Choroid plexus epithelial cell (primary cell): ENCODE results near the gene NBEAL2.

ENCODE experiments used
- DNase-seq: peaks from one replicate; pipeline ENCODE4 v3.0.0-alpha.2; 2010; ENCODE audit warnings: low read depth
- H3K4me3 ChIP-seq: 2 replicates; pipeline ENCODE4 v1.5.1; 2011; ENCODE audit warnings: low read depth, mild to moderate bottlenecking, control low read depth, low read length, moderate library complexity
- CTCF ChIP-seq: conservative IDR thresholded peaks from 2 replicates; pipeline ENCODE4 v1.5.1; 2011; ENCODE audit warnings: low read depth, mild to moderate bottlenecking, control low read depth, inconsistent platforms, low read length, moderate library complexity

Gene NBEAL2

DNA sequence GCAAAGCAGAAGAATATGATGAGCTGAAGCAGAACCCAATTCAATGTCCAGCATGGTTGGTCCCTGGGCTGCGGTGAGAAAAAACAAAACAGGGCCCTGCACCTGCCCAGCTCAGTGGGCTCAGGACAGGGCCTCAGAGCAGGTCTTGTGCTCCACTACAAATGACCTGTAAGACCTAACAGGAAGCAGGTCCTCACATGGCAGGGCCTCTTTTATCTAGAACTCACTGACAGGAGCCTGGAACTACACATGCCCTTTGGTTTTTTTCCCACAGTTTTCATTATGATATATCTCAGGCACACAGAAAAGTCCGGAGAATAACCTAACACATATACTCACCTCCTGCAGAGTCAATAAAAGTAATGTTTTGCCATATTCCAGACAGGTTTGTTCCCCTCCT, 41.3 kb upstream of the NBEAL2 start:
- DNase-seq, result no peak
- no peak overlapping the region for H3K4me3 ChIP-seq
- TF ChIP-seq CTCF, result no peak

GRCh38 chr3:46939578-46940445, 39.7 kb upstream of the NBEAL2 start:
- H3K4me3 ChIP-seq, result no peak overlapping the region

GRCh38 chr3:46942076-46942475, 37.4 kb upstream of the NBEAL2 start:
- TF ChIP-seq CTCF, result no peak
- DNase-seq, result no peak
- no peak overlapping the region for H3K4me3 ChIP-seq

More at GRCh38 chr3:46939578-46940445, 39.7 kb upstream of the NBEAL2 start:
- TF ChIP-seq CTCF, result no peak
- no peak for DNase-seq

GRCh38 chr3:46942481-46943236, 36.8 kb upstream of the NBEAL2 start:
- no peak overlapping the region for H3K4me3 ChIP-seq
- no peak for DNase-seq
- no peak for TF ChIP-seq CTCF

- DNase-seq, result no peak
- H3K4me3 ChIP-seq, result no peak overlapping the region
- no peak for TF ChIP-seq CTCF
Measured at GRCh38 chr3:46943237-46944187, 36.0 kb upstream of the NBEAL2 start.

DNA sequence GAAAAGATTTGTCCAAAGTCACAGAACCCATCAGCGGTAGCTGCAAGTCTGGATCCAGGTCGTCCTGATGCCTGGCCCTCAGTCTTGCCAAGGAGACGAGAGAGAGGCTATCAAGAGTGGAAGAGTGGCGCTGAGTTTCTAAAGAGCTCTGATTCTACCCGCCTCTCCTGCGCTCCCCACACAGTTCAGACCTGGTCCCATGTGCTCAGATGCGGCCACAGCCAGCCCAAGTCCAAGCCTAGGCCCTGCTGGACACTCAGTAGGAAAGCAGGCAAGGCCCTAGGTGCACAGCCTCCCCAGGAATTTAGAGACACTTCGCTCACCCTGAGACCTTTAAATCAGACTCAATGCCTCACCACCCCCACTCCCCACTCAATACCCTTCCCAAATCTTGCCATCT, 35.3 kb upstream of the NBEAL2 start:
- TF ChIP-seq CTCF, result no peak
- DNase-seq, result no peak
- H3K4me3 ChIP-seq, result no peak overlapping the region
